Neural progenitor cell (in vitro differentiated cells): Measurements from ENCODE around the gene CFAP157. TPM values are rescaled to one million over a fixed set of nuclear protein-coding genes. Genes with fewer than 3 reads are reported as not detected.

ENCODE experiments used
- DNase-seq: peaks from one replicate; pipeline ENCODE4 v3.0.0-alpha.2; 2016; ENCODE audit warnings: low spot score
- H2AFZ ChIP-seq: fragments of 200-600 bp; sonication (generic); replicated peaks from 2 replicates; pipeline ENCODE4 v1.6.1; 2016; ENCODE audit warnings: antibody characterized with exemption
- H3F3A ChIP-seq: fragments of 200-600 bp; sonication (generic); 2 replicates; pipeline ENCODE4 v1.6.1; 2016; ENCODE audit warnings: antibody characterized with exemption, low read depth
- H3K27ac ChIP-seq: fragments of 200-600 bp; sonication (generic); 2 replicates; pipeline ENCODE4 v1.5.1; 2016; ENCODE audit warnings: mild to moderate bottlenecking
- H3K27me3 ChIP-seq: fragments of 200-600 bp; sonication (generic); 2 replicates; pipeline ENCODE4 v1.6.1; 2016; ENCODE audit warnings: mild to moderate bottlenecking, moderate library complexity
- H3K36me3 ChIP-seq: fragments of 200-600 bp; sonication (generic); 2 replicates; pipeline ENCODE4 v1.5.1; 2016
- H3K4me1 ChIP-seq: fragments of 200-600 bp; sonication (generic); 2 replicates; pipeline ENCODE4 v1.6.1; 2016; ENCODE audit warnings: mixed run types
- H3K4me2 ChIP-seq: fragments of 200-600 bp; sonication (generic); 2 replicates; pipeline ENCODE4 v1.6.1; 2016
- H3K4me3 ChIP-seq: fragments of 200-600 bp; sonication (generic); 2 replicates; pipeline ENCODE4 v1.5.1; 2016
- H3K79me2 ChIP-seq: fragments of 200-600 bp; sonication (generic); 2 replicates; pipeline ENCODE4 v1.6.1; 2016; ENCODE audit warnings: low read depth
- H3K9ac ChIP-seq: fragments of 200-600 bp; sonication (generic); 2 replicates; pipeline ENCODE4 v1.6.1; 2016
- H3K9me3 ChIP-seq: fragments of 200-600 bp; sonication (generic); 2 replicates; pipeline ENCODE4 v1.5.1; 2016; ENCODE audit warnings: low read depth
- H4K20me1 ChIP-seq: fragments of 200-600 bp; sonication (generic); 2 replicates; pipeline ENCODE4 v1.6.1; 2016; ENCODE audit warnings: low read depth
- H3K27ac Mint-ChIP-seq: 3 replicates; pipeline ENCODE4 v1.8.0; 2021; ENCODE audit warnings: mixed read lengths
- H3K27me3 Mint-ChIP-seq: 2 replicates; pipeline ENCODE4 v1.8.0; 2022; ENCODE audit warnings: low read depth, mild to moderate bottlenecking, inconsistent platforms, moderate library complexity, mixed read lengths; ENCODE audit not compliant: insufficient read depth
- H3K36me3 Mint-ChIP-seq: 3 replicates; pipeline ENCODE4 v1.8.0; 2021; ENCODE audit warnings: mixed read lengths
- H3K4me1 Mint-ChIP-seq: 3 replicates; pipeline ENCODE4 v1.8.0; 2021; ENCODE audit warnings: mixed read lengths
- H3K4me3 Mint-ChIP-seq: 3 replicates; pipeline ENCODE4 v1.8.0; 2021; ENCODE audit warnings: mild to moderate bottlenecking, moderate library complexity, mixed read lengths
- H3K9me3 Mint-ChIP-seq: 3 replicates; pipeline ENCODE4 v1.8.0; 2020; ENCODE audit warnings: mixed read lengths
- EZH2 ChIP-seq: fragments of 200-600 bp; sonication (generic); IDR thresholded peaks from 2 replicates; pipeline ENCODE4 v1.6.1; 2017; ENCODE audit warnings: antibody characterized with exemption, mild to moderate bottlenecking, moderate library complexity
- EZH2phosphoT487 ChIP-seq: fragments of 200-600 bp; sonication (generic); IDR thresholded peaks from 2 replicates; pipeline ENCODE4 v1.6.1; 2017; ENCODE audit warnings: antibody characterized with exemption
- total RNA-seq: library from RNA; depleted of rRNA; stranded (reverse); fragments of >200 nt; gene quantifications from 2 replicates; pipeline ENCODE4 v1.2.3, GENCODE V29; 2015; ENCODE audit warnings: low replicate concordance
- TF ChIP-seq, protein P1 (sequence below): fragments of 200-600 bp; sonication (generic); IDR thresholded peaks from 2 replicates; pipeline ENCODE4 v1.5.1; 2017; ENCODE audit warnings: antibody characterized with exemption, mild to moderate bottlenecking

The CFAP157 gene
- total RNA-seq, 1 donor from 2014 or later: not detected

DNA sequence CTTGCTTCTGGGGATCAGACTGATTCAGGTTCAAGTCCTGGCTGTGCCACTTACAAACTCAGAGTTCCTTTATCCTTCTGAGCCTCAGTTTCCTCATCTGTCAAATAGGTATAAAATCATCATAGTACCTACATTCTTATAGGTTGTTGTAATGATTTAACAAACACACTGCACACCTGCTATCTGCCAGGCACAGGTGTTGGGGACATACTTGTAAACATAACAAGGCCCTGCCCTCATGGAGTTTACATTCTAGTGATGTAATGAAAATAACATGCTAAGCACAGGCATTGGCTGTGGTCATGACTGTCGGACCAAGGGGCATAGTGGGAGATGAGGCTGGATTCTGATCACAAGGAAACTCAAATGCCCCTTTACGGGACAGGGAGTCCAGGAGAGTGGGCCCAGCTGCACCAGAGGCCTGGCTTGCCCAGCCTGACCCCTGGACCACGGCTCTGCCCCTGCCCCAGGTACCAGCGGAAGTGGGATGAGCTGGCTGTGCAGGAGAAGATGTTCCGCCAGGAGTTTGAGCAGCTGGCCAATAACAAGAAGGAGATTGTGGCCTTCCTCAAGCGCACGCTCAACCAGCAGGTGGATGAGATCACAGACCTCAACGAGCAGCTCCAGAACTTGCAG lies 2.3 kb downstream of the CFAP157 start:
- Mint-ChIP-seq H3K9me3 (peaks cover 3% of the 10 kb centered on the region), H3K4me3 (no peak overlapping the region), H3K27me3 (peaks cover 3% of the 10 kb centered on the region), H3K4me1 (peaks cover 32% of the 10 kb centered on the region), H3K27ac (no peak overlapping the region), H3K36me3 (no peaks in the 10 kb centered on the region)
- Histone ChIP-seq H3K36me3 (no peaks in the 10 kb centered on the region), H3K9me3 (no peaks in the 10 kb centered on the region), H3K9ac (no peak overlapping the region), H3K4me2 (no peak overlapping the region), H3F3A (no peaks in the 10 kb centered on the region), H3K27ac (no peak overlapping the region), H2AFZ (no peak overlapping the region), H4K20me1 (no peaks in the 10 kb centered on the region), H3K4me1 (peaks cover 22% of the 10 kb centered on the region), H3K79me2 (no peaks in the 10 kb centered on the region), H3K4me3 (no peak overlapping the region), H3K27me3 (peaks cover 4% of the 10 kb centered on the region)
- TF ChIP-seq EZH2phosphoT487 (no peak), EZH2 (no peak)
- TF ChIP-seq, protein P1, sequence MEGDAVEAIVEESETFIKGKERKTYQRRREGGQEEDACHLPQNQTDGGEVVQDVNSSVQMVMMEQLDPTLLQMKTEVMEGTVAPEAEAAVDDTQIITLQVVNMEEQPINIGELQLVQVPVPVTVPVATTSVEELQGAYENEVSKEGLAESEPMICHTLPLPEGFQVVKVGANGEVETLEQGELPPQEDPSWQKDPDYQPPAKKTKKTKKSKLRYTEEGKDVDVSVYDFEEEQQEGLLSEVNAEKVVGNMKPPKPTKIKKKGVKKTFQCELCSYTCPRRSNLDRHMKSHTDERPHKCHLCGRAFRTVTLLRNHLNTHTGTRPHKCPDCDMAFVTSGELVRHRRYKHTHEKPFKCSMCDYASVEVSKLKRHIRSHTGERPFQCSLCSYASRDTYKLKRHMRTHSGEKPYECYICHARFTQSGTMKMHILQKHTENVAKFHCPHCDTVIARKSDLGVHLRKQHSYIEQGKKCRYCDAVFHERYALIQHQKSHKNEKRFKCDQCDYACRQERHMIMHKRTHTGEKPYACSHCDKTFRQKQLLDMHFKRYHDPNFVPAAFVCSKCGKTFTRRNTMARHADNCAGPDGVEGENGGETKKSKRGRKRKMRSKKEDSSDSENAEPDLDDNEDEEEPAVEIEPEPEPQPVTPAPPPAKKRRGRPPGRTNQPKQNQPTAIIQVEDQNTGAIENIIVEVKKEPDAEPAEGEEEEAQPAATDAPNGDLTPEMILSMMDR: no peak
- DNase-seq: no peak

DNA sequence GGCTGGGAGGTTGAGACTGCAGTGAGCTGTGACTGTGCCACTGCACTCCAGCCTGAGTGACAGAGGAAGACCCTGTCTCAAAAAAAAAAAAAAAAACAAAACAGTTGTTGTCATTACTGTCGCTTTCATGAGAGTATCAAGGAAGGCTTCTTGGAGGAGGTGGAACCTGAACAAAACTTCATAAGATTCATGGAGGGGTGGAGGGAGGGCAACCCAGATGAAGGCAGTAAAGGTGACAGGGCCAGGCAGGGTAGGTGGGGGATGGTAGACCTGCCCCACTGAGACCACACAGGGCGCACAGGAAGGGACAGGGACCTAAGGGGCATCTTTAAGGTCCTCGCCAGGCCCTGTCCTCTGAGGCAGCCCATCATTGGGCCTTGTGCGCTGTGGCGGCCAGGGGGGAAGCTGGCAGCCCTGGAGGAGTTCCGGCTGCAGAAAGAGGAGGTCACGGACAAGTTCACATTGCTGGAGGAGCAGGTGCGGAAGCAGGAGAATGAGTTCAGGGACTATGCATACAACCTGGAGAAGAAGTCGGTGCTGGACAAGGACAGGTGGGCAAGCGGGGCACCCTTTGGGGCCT lies 3.5 kb downstream of the CFAP157 start:
- Mint-ChIP-seq H3K4me1 (peaks cover 29% of the 10 kb centered on the region), H3K4me3 (peak overlapping the region; percentile 52), H3K36me3 (no peaks in the 10 kb centered on the region), H3K9me3 (peaks cover 3% of the 10 kb centered on the region), H3K27me3 (peaks cover 6% of the 10 kb centered on the region), H3K27ac (peak overlapping the region; percentile 75)
- H3K79me2 ChIP-seq: no peaks in the 10 kb centered on the region
- no peak for DNase-seq
- H3K27me3 ChIP-seq: peaks cover 15% of the 10 kb centered on the region
- TF ChIP-seq EZH2phosphoT487: no peak
- TF ChIP-seq, protein P1: no peak
- TF ChIP-seq EZH2: no peak
- no peak overlapping the region for H3K4me3 ChIP-seq
- no peak overlapping the region for H2AFZ ChIP-seq
- no peak overlapping the region for H3K27ac ChIP-seq
- H3K4me1 ChIP-seq: peaks cover 20% of the 10 kb centered on the region
- no peaks in the 10 kb centered on the region for H3K9me3 ChIP-seq
- H4K20me1 ChIP-seq: no peaks in the 10 kb centered on the region
- no peak overlapping the region for H3K9ac ChIP-seq
- no peaks in the 10 kb centered on the region for H3K36me3 ChIP-seq
- H3K4me2 ChIP-seq: no peak overlapping the region
- H3F3A ChIP-seq: no peaks in the 10 kb centered on the region

DNA sequence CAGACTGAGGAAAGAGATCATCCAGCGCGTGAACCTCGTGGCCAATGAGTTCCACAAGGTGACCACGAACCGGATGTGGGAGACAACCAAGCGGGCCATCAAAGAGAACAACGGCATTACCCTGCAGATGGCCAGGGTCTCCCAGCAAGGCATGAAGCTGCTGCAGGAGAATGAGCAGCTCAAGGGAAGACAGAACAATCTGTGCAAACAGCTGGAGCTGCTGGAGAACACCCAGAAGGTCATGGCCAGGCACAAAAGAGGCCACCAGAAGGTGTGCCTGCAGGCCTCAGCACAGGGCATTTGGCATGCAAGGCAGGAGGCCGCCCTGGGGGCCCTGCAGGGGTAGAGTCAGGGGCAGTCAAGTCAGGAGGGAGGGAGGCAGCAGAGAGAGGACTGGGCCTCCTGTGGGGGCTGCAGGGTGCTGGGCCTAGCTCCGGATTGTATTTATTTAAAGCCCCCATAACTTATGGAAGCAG lies 4.5 kb downstream of the CFAP157 start:
- Mint-ChIP-seq H3K27me3 (peaks cover 6% of the 10 kb centered on the region), H3K36me3 (no peaks in the 10 kb centered on the region), H3K4me3 (peak overlapping the region; percentile 55), H3K27ac (peak overlapping the region; percentile 66), H3K9me3 (peaks cover 3% of the 10 kb centered on the region), H3K4me1 (peaks cover 27% of the 10 kb centered on the region)
- H3F3A ChIP-seq: no peaks in the 10 kb centered on the region
- no peak for DNase-seq
- H3K9me3 ChIP-seq: no peaks in the 10 kb centered on the region
- no peaks in the 10 kb centered on the region for H4K20me1 ChIP-seq
- no peaks in the 10 kb centered on the region for H3K36me3 ChIP-seq
- peaks cover 13% of the 10 kb centered on the region for H3K4me1 ChIP-seq
- H3K27ac ChIP-seq: no peak overlapping the region
- TF ChIP-seq, protein P1: no peak
- TF ChIP-seq EZH2 (no peak), EZH2phosphoT487 (no peak)
- H3K27me3 ChIP-seq: peaks cover 15% of the 10 kb centered on the region
- H3K4me3 ChIP-seq: no peak overlapping the region
- H2AFZ ChIP-seq: no peak overlapping the region
- no peak overlapping the region for H3K4me2 ChIP-seq
- H3K9ac ChIP-seq: no peak overlapping the region
- H3K79me2 ChIP-seq: no peaks in the 10 kb centered on the region
